DOHH2 (cell line): ENCODE results near the gene SMOC1.

ENCODE experiments used
- H3F3A ChIP-seq: fragments of 200-600 bp; sonication (generic), shearing (Covaris generic); 2 replicates; pipeline ENCODE4 v1.6.0; 2016; ENCODE audit warnings: antibody characterized with exemption, mild to moderate bottlenecking; ENCODE audit not compliant: control insufficient read depth, insufficient read depth
- H3K27ac ChIP-seq: fragments of 200-600 bp; sonication (generic); 2 replicates; pipeline ENCODE4 v1.5.1; 2014; ENCODE audit warnings: low read depth, mild to moderate bottlenecking, low read length, moderate library complexity
- H3K27me3 ChIP-seq: fragments of 200-600 bp; sonication (generic); 2 replicates; pipeline ENCODE4 v1.6.1; 2014; ENCODE audit warnings: mild to moderate bottlenecking, low read length, mixed read lengths; ENCODE audit not compliant: control insufficient read depth
- H3K36me3 ChIP-seq: fragments of 200-600 bp; sonication (generic); 2 replicates; pipeline ENCODE4 v1.6.1; 2014; ENCODE audit warnings: mild to moderate bottlenecking, low read length, moderate library complexity, mixed read lengths; ENCODE audit not compliant: control insufficient read depth
- H3K4me1 ChIP-seq: fragments of 200-600 bp; sonication (generic); 2 replicates; pipeline ENCODE4 v1.6.1; 2014; ENCODE audit warnings: mild to moderate bottlenecking, low read length, mixed read lengths; ENCODE audit not compliant: control insufficient read depth
- H3K4me2 ChIP-seq: fragments of 200-600 bp; sonication (generic); 2 replicates; pipeline ENCODE4 v1.6.0; 2014; ENCODE audit warnings: mild to moderate bottlenecking, low read length, moderate library complexity
- H3K4me3 ChIP-seq: fragments of 200-600 bp; sonication (generic); 2 replicates; pipeline ENCODE4 v1.5.1; 2014; ENCODE audit warnings: mild to moderate bottlenecking, low read length, mixed read lengths
- H3K79me2 ChIP-seq: fragments of 200-600 bp; sonication (generic); 2 replicates; pipeline ENCODE4 v1.6.1; 2014; ENCODE audit warnings: mild to moderate bottlenecking, low read length, mixed read lengths; ENCODE audit not compliant: control insufficient read depth
- H3K9me2 ChIP-seq: fragments of 200-600 bp; sonication (generic); replicated peaks from 2 replicates; pipeline ENCODE4 v1.6.1; 2014; ENCODE audit warnings: mild to moderate bottlenecking, low read length, mixed read lengths; ENCODE audit not compliant: control insufficient read depth
- H3K9me3 ChIP-seq: fragments of 200-600 bp; sonication (generic); 2 replicates; pipeline ENCODE4 v1.6.1; 2014; ENCODE audit warnings: antibody characterized with exemption, low read length, mixed read lengths; ENCODE audit not compliant: control insufficient read depth, insufficient read depth
- H4K20me1 ChIP-seq: fragments of 200-600 bp; sonication (generic); 2 replicates; pipeline ENCODE4 v1.6.0; 2014; ENCODE audit warnings: low read depth, mild to moderate bottlenecking, antibody characterized with exemption, low read length, moderate library complexity; ENCODE audit not compliant: control insufficient read depth, insufficient read depth
- CTCF ChIP-seq: fragments of 200-600 bp; sonication (generic); IDR thresholded peaks from one replicate; pipeline ENCODE4 v1.5.1; 2014; ENCODE audit warnings: antibody characterized with exemption, mild to moderate bottlenecking, low read depth, low read length; ENCODE audit not compliant: poor library complexity, severe bottlenecking
- EZH2phosphoT487 ChIP-seq: fragments of 200-600 bp; sonication (generic); IDR thresholded peaks from 2 replicates; pipeline ENCODE4 v1.6.1; 2017; ENCODE audit warnings: borderline replicate concordance, mild to moderate bottlenecking, antibody characterized with exemption, low read length, moderate library complexity, mixed read lengths

SMOC1 gene

GRCh38 chr14:69983317-69983716 lies 104.1 kb downstream of the SMOC1 start:
- H3F3A ChIP-seq, result no peaks in the 10 kb centered on the region
- no peaks in the 10 kb centered on the region for H3K9me3 ChIP-seq
- H3K4me2 ChIP-seq, result no peak overlapping the region
- H4K20me1 ChIP-seq, result no peaks in the 10 kb centered on the region
- H3K79me2 ChIP-seq, result no peaks in the 10 kb centered on the region
- no peaks in the 10 kb centered on the region for H3K4me1 ChIP-seq
- H3K9me2 ChIP-seq, result no peaks in the 10 kb centered on the region
- H3K27ac ChIP-seq, result no peak overlapping the region
- H3K36me3 ChIP-seq, result no peaks in the 10 kb centered on the region
- TF ChIP-seq CTCF (no peak), EZH2phosphoT487 (no peak)
- peaks cover 11% of the 10 kb centered on the region for H3K27me3 ChIP-seq
- H3K4me3 ChIP-seq, result no peak overlapping the region

- Histone ChIP-seq H3K36me3 (no peaks in the 10 kb centered on the region), H3K9me3 (peaks cover 4% of the 10 kb centered on the region; the same call in 1 of the 2 replicates), H3K27me3 (peaks cover 20% of the 10 kb centered on the region), H3K4me1 (no peaks in the 10 kb centered on the region), H4K20me1 (no peaks in the 10 kb centered on the region), H3K9me2 (no peaks in the 10 kb centered on the region), H3K79me2 (no peaks in the 10 kb centered on the region), H3F3A (no peaks in the 10 kb centered on the region), H3K4me3 (no peak overlapping the region), H3K4me2 (no peak overlapping the region), H3K27ac (no peak overlapping the region)
- TF ChIP-seq EZH2phosphoT487 (no peak), CTCF (no peak)
Observed at GRCh38 chr14:69985463-69985862, 106.2 kb downstream of the SMOC1 start.

- no peak for TF ChIP-seq EZH2phosphoT487
- no peak for TF ChIP-seq CTCF
- no peak overlapping the region for H3K27ac ChIP-seq
- H3K9me3 ChIP-seq, result peaks cover 4% of the 10 kb centered on the region; the same call in 1 of the 2 replicates
- H3K4me2 ChIP-seq, result no peak overlapping the region
- H3K9me2 ChIP-seq, result no peaks in the 10 kb centered on the region
- no peaks in the 10 kb centered on the region for H3K4me1 ChIP-seq
- no peak overlapping the region for H3K4me3 ChIP-seq
- H4K20me1 ChIP-seq, result no peaks in the 10 kb centered on the region
- peaks cover 27% of the 10 kb centered on the region for H3K27me3 ChIP-seq
- no peaks in the 10 kb centered on the region for H3F3A ChIP-seq
- H3K36me3 ChIP-seq, result no peaks in the 10 kb centered on the region
- no peaks in the 10 kb centered on the region for H3K79me2 ChIP-seq
Observed at GRCh38 chr14:69986336-69986735, 107.1 kb downstream of the SMOC1 start.
